Smooth muscle cell (in vitro differentiated cells): ENCODE data around the gene PER2. TPM values are rescaled to one million over a fixed set of nuclear protein-coding genes. Genes with fewer than 3 reads are reported as not detected.

Experiments used
- DNase-seq: peaks from one replicate; lab custom pipeline; 2025; ENCODE audit not compliant: unreplicated experiment; lab: John Stamatoyannopoulos, UW
- H2AFZ ChIP-seq: fragments of 200-600 bp; sonication (generic); 2 replicates; pipeline ENCODE4 v1.6.0; 2016; ENCODE audit warnings: antibody characterized with exemption, low read depth, mild to moderate bottlenecking
- H3F3A ChIP-seq: fragments of 200-600 bp; sonication (generic); 2 replicates; pipeline ENCODE4 v1.6.0; 2017; ENCODE audit warnings: antibody characterized with exemption, low read depth
- H3K27ac ChIP-seq: fragments of 200-600 bp; sonication (generic); 2 replicates; pipeline ENCODE4 v1.5.1; 2016; ENCODE audit warnings: low read depth, mild to moderate bottlenecking
- H3K27me3 ChIP-seq: fragments of 200-600 bp; sonication (generic); 2 replicates; pipeline ENCODE4 v1.6.1; 2016; ENCODE audit warnings: low read depth, mild to moderate bottlenecking
- H3K36me3 ChIP-seq: fragments of 200-600 bp; sonication (generic); 2 replicates; pipeline ENCODE4 v1.5.1; 2016; ENCODE audit warnings: low read depth
- H3K4me1 ChIP-seq: fragments of 200-600 bp; sonication (generic); 2 replicates; pipeline ENCODE4 v1.5.1; 2016; ENCODE audit warnings: low read depth
- H3K4me2 ChIP-seq: fragments of 200-600 bp; sonication (generic); 2 replicates; pipeline ENCODE4 v1.6.0; 2016; ENCODE audit warnings: mild to moderate bottlenecking
- H3K4me3 ChIP-seq: fragments of 200-600 bp; sonication (generic); 2 replicates; pipeline ENCODE4 v1.5.1; 2016; ENCODE audit warnings: mild to moderate bottlenecking
- H3K79me2 ChIP-seq: fragments of 200-600 bp; sonication (generic); 2 replicates; pipeline ENCODE4 v1.6.0; 2016; ENCODE audit warnings: low read depth, mild to moderate bottlenecking
- H3K9ac ChIP-seq: fragments of 200-600 bp; sonication (generic); 2 replicates; pipeline ENCODE4 v1.6.0; 2016; ENCODE audit warnings: low read depth
- H3K9me3 ChIP-seq: fragments of 200-600 bp; sonication (generic); replicated peaks from 2 replicates; pipeline ENCODE4 v1.5.1; 2016; ENCODE audit warnings: low read depth
- H4K20me1 ChIP-seq: fragments of 200-600 bp; sonication (generic); 2 replicates; pipeline ENCODE4 v1.6.0; 2016; ENCODE audit warnings: low read depth
- CTCF ChIP-seq: fragments of 200-600 bp; sonication (generic); IDR thresholded peaks from 2 replicates; pipeline ENCODE4 v1.5.1; 2017; ENCODE audit warnings: borderline replicate concordance, mild to moderate bottlenecking, antibody characterized with exemption; ENCODE audit not compliant: insufficient read depth, poor library complexity, severe bottlenecking
- WGBS: methylation state at CpG from one replicate; pipeline ENCODE4 v1.1.7; 2016; ENCODE audit warnings: low lambda C conversion rate; 5-methylcytosine and 5-hydroxymethylcytosine counted together
- polyA plus RNA-seq: library from polyadenylated mRNA; unstranded; fragments of >200 nt; fragmentation: Nextera tagmentation; extraction: Ambion mirVana; gene quantifications from 2 replicates; pipeline ENCODE4 v1.2.1, GENCODE V29; 2016
- total RNA-seq: library from RNA; depleted of rRNA; stranded (reverse); fragments of >200 nt; gene quantifications from 2 replicates; pipeline ENCODE4 v1.2.3, GENCODE V29; 2014

PER2 gene
- total and polyA plus RNA-seq, 2 experiments from 2014 or later: 3.5 to 9.7 TPM

- Histone ChIP-seq H2AFZ (no peak overlapping the region), H4K20me1 (peaks cover 66% of the 10 kb centered on the region), H3K79me2 (peaks cover 34% of the 10 kb centered on the region), H3K27me3 (no peaks in the 10 kb centered on the region), H3K36me3 (no peaks in the 10 kb centered on the region), H3K4me1 (peaks cover 24% of the 10 kb centered on the region), H3K9ac (no peak overlapping the region), H3K4me3 (no peak overlapping the region), H3K9me3 (no peaks in the 10 kb centered on the region), H3K4me2 (no peak overlapping the region), H3F3A (peaks cover 9% of the 10 kb centered on the region), H3K27ac (no peak overlapping the region)
- TF ChIP-seq CTCF: no peak
- no peak for DNase-seq
- 89% methylated on average over 17 of the region's 17 CpGs for WGBS
Observed at GRCh38 chr2:238282861-238283738, 5.3 kb downstream of the PER2 start.

- no peak overlapping the region for H3K9ac ChIP-seq
- WGBS: 96% methylated on average over 13 of the region's 13 CpGs
- H3K4me1 ChIP-seq: peaks cover 18% of the 10 kb centered on the region
- H3K27me3 ChIP-seq: no peaks in the 10 kb centered on the region
- H3K27ac ChIP-seq: no peak overlapping the region
- H3K36me3 ChIP-seq: no peaks in the 10 kb centered on the region
- H3K4me3 ChIP-seq: no peak overlapping the region
- peaks cover 4% of the 10 kb centered on the region for H3F3A ChIP-seq
- H3K4me2 ChIP-seq: no peak overlapping the region
- TF ChIP-seq CTCF: no peak
- H2AFZ ChIP-seq: no peak overlapping the region
- H3K79me2 ChIP-seq: peaks cover 29% of the 10 kb centered on the region
- no peaks in the 10 kb centered on the region for H3K9me3 ChIP-seq
- DNase-seq: no peak
- peaks cover 71% of the 10 kb centered on the region for H4K20me1 ChIP-seq
Observed at GRCh38 chr2:238281826-238282480, 6.5 kb downstream of the PER2 start.

GRCh38 chr2:238280083-238280825, 8.2 kb downstream of the PER2 start:
- no peak overlapping the region for H3K27ac ChIP-seq
- H3K27me3 ChIP-seq: no peaks in the 10 kb centered on the region
- TF ChIP-seq CTCF: no peak
- H3K9ac ChIP-seq: no peak overlapping the region
- H3K79me2 ChIP-seq: peaks cover 27% of the 10 kb centered on the region
- H3K4me3 ChIP-seq: no peak overlapping the region
- H2AFZ ChIP-seq: no peak overlapping the region
- no peak overlapping the region for H3K4me2 ChIP-seq
- WGBS: 89% methylated on average over 12 of the region's 12 CpGs
- H3K4me1 ChIP-seq: peaks cover 1% of the 10 kb centered on the region
- no peaks in the 10 kb centered on the region for H3K9me3 ChIP-seq
- H3K36me3 ChIP-seq: peaks cover 5% of the 10 kb centered on the region
- H4K20me1 ChIP-seq: peaks cover 63% of the 10 kb centered on the region
- no peak for DNase-seq
- no peaks in the 10 kb centered on the region for H3F3A ChIP-seq
